Endodermal cell (in vitro differentiated cells): ENCODE results near the gene STXBP1. TPM values are rescaled to one million over a fixed set of nuclear protein-coding genes. Genes with fewer than 3 reads are reported as not detected.

Experiments used
- DNase-seq: peaks from one replicate; pipeline ENCODE4 v3.0.0-alpha.2; 2017
- H3K27ac ChIP-seq: 2 replicates; pipeline ENCODE4 v1.5.1; 2013; ENCODE audit warnings: mild to moderate bottlenecking, low read depth, low read length, moderate library complexity
- H3K27me3 ChIP-seq: 2 replicates; pipeline ENCODE4 v1.6.1; 2013; ENCODE audit warnings: mild to moderate bottlenecking, low read length, moderate library complexity; ENCODE audit not compliant: insufficient read depth, control insufficient read depth, poor library complexity, severe bottlenecking
- H3K36me3 ChIP-seq: 2 replicates; pipeline ENCODE4 v1.7.0; 2013; ENCODE audit warnings: mild to moderate bottlenecking, low read length, moderate library complexity; ENCODE audit not compliant: control insufficient read depth, insufficient read depth
- H3K4me1 ChIP-seq: one replicate; pipeline ENCODE4 v1.7.0; 2013; ENCODE audit warnings: low read length; ENCODE audit not compliant: control insufficient read depth, insufficient read depth
- H3K4me3 ChIP-seq: 2 replicates; pipeline ENCODE4 v1.5.1; 2013; ENCODE audit warnings: mild to moderate bottlenecking, low read length, moderate library complexity
- H3K9ac ChIP-seq: 2 replicates; pipeline ENCODE4 v1.6.1; 2013; ENCODE audit warnings: mild to moderate bottlenecking, low read length, moderate library complexity; ENCODE audit not compliant: poor library complexity, severe bottlenecking; ENCODE audit errors: extremely low read depth
- H3K9me3 ChIP-seq: 2 replicates; pipeline ENCODE4 v1.6.1; 2013; ENCODE audit warnings: mild to moderate bottlenecking, low read length, moderate library complexity; ENCODE audit not compliant: control insufficient read depth
- H3K27ac Mint-ChIP-seq: 2 replicates; pipeline ENCODE4 v1.8.0; 2020; ENCODE audit warnings: mixed read lengths
- H3K27me3 Mint-ChIP-seq: 2 replicates; pipeline ENCODE4 v1.8.0; 2021; ENCODE audit warnings: mild to moderate bottlenecking, mixed read lengths; ENCODE audit not compliant: insufficient read depth
- H3K36me3 Mint-ChIP-seq: 2 replicates; pipeline ENCODE4 v1.8.0; 2020; ENCODE audit warnings: low read depth, mixed read lengths
- H3K4me1 Mint-ChIP-seq: 2 replicates; pipeline ENCODE4 v1.8.0; 2020; ENCODE audit warnings: mixed read lengths
- H3K4me3 Mint-ChIP-seq: 2 replicates; pipeline ENCODE4 v1.8.0; 2020; ENCODE audit warnings: mild to moderate bottlenecking, moderate library complexity, mixed read lengths
- H3K9me3 Mint-ChIP-seq: 2 replicates; pipeline ENCODE4 v1.8.0; 2020; ENCODE audit warnings: mild to moderate bottlenecking, mixed read lengths
- WGBS, 2 experiments: methylation state at CpG; one replicate each; pipeline versions ENCODE4 v1.1.5 to v1.1.7; 2013; ENCODE audit warnings: missing lambda C conversion rate in 2 of 2, mixed read lengths in 1 of 2; ENCODE audit not compliant: insufficient coverage in 1 of 2, insufficient read length in 1 of 2; 5-methylcytosine and 5-hydroxymethylcytosine counted together
- total RNA-seq, 2 donors: library from RNA; stranded (reverse); fragmentation: NEBNext Ultra II Directional in 1 of 2; extraction: Animal tissue kit (Norgen Biotek cat#: 25700) in 1 of 2; gene quantifications; 2 replicates in 1 of 2; 3 replicates in 1 of 2; pipeline ENCODE4 v1.2.1, GENCODE V29; 2021
- TF ChIP-seq, protein P1 (sequence below): fragments of 200-600 bp; sonication (generic); conservative IDR thresholded peaks from 2 replicates; pipeline ENCODE4 v1.5.0; 2021; ENCODE audit warnings: antibody characterized with exemption, mild to moderate bottlenecking

The STXBP1 gene
- total RNA-seq, 2 donors from 2014 or later: 27.8 to 46.8 TPM

DNA sequence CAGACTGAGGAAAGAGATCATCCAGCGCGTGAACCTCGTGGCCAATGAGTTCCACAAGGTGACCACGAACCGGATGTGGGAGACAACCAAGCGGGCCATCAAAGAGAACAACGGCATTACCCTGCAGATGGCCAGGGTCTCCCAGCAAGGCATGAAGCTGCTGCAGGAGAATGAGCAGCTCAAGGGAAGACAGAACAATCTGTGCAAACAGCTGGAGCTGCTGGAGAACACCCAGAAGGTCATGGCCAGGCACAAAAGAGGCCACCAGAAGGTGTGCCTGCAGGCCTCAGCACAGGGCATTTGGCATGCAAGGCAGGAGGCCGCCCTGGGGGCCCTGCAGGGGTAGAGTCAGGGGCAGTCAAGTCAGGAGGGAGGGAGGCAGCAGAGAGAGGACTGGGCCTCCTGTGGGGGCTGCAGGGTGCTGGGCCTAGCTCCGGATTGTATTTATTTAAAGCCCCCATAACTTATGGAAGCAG is 99.2 kb downstream of the STXBP1 start:
- Mint-ChIP-seq H3K9me3 (no peaks in the 10 kb centered on the region), H3K27me3 (peaks cover 2% of the 10 kb centered on the region), H3K4me3 (no peak overlapping the region), H3K27ac (no peak overlapping the region), H3K36me3 (no peaks in the 10 kb centered on the region), H3K4me1 (peaks cover 12% of the 10 kb centered on the region)
- WGBS, 2 experiments: 88 to 92% methylated on average over 8 to 9 of the region's 9 CpGs
- DNase-seq: no peak
- Histone ChIP-seq H3K4me3 (no peak overlapping the region), H3K27ac (peak overlapping the region; percentile 17), H3K9me3 (no peaks in the 10 kb centered on the region), H3K27me3 (no peaks in the 10 kb centered on the region), H3K36me3 (no peaks in the 10 kb centered on the region), H3K9ac (no peak overlapping the region), H3K4me1 (no peaks in the 10 kb centered on the region)
- TF ChIP-seq, protein P1, sequence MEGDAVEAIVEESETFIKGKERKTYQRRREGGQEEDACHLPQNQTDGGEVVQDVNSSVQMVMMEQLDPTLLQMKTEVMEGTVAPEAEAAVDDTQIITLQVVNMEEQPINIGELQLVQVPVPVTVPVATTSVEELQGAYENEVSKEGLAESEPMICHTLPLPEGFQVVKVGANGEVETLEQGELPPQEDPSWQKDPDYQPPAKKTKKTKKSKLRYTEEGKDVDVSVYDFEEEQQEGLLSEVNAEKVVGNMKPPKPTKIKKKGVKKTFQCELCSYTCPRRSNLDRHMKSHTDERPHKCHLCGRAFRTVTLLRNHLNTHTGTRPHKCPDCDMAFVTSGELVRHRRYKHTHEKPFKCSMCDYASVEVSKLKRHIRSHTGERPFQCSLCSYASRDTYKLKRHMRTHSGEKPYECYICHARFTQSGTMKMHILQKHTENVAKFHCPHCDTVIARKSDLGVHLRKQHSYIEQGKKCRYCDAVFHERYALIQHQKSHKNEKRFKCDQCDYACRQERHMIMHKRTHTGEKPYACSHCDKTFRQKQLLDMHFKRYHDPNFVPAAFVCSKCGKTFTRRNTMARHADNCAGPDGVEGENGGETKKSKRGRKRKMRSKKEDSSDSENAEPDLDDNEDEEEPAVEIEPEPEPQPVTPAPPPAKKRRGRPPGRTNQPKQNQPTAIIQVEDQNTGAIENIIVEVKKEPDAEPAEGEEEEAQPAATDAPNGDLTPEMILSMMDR: no peak

DNA sequence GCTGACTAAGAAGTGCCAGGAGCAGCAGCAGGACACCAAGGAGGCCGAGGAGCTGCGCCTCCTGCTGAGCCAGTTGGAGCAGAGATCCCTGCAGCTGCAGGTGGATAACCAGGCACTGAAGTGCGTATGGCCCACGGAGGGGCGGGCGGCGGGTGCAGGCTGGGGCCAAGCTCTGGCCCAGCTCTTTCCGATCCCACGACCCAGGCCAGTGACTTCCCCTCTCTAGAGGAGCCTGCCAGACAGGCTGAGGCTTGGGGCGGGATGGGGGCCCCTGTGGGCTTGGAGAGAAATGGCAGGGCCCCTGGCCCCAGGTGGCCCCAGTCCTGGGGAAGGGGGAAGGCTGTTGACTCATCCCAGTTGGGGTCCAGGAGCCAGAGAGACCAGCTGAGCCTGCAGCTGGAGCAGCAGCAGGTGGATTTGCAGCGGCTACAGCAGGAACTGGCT is 99.8 kb downstream of the STXBP1 start:
- no peaks in the 10 kb centered on the region for H3K9me3 Mint-ChIP-seq
- H3K27ac Mint-ChIP-seq: no peak overlapping the region
- no peak overlapping the region for H3K9ac ChIP-seq
- H3K4me3 Mint-ChIP-seq: no peak overlapping the region
- H3K4me1 Mint-ChIP-seq: peaks cover 12% of the 10 kb centered on the region
- H3K36me3 Mint-ChIP-seq: no peaks in the 10 kb centered on the region
- no peak overlapping the region for H3K4me3 ChIP-seq
- H3K27ac ChIP-seq: peak overlapping the region; percentile 17
- H3K9me3 ChIP-seq: no peaks in the 10 kb centered on the region
- H3K36me3 ChIP-seq: no peaks in the 10 kb centered on the region
- no peaks in the 10 kb centered on the region for H3K27me3 ChIP-seq
- H3K27me3 Mint-ChIP-seq: peaks cover 2% of the 10 kb centered on the region
- H3K4me1 ChIP-seq: no peaks in the 10 kb centered on the region
- WGBS, 2 experiments: 74 to 76% methylated on average over 8 to 11 of the region's 11 CpGs
- DNase-seq: peak; percentile 72
- TF ChIP-seq, protein P1: peak; percentile 29

GRCh38 chr9:127712371-127712770 is 100.3 kb downstream of the STXBP1 start:
- 88 to 89% methylated on average over 9 to 11 of the region's 11 CpGs for WGBS, 2 experiments
- no peak overlapping the region for H3K4me3 ChIP-seq
- no peaks in the 10 kb centered on the region for H3K4me1 ChIP-seq
- H3K27me3 ChIP-seq: no peaks in the 10 kb centered on the region
- TF ChIP-seq, protein P1: no peak
- DNase-seq: no peak
- H3K4me1 Mint-ChIP-seq: peaks cover 12% of the 10 kb centered on the region
- no peak overlapping the region for H3K27ac ChIP-seq
- H3K9ac ChIP-seq: no peak overlapping the region
- H3K36me3 ChIP-seq: no peaks in the 10 kb centered on the region
- H3K36me3 Mint-ChIP-seq: no peaks in the 10 kb centered on the region
- no peak overlapping the region for H3K27ac Mint-ChIP-seq
- H3K4me3 Mint-ChIP-seq: no peak overlapping the region
- no peaks in the 10 kb centered on the region for H3K9me3 ChIP-seq
- no peaks in the 10 kb centered on the region for H3K9me3 Mint-ChIP-seq
- H3K27me3 Mint-ChIP-seq: peaks cover 2% of the 10 kb centered on the region
